ENCODE measurements around the gene B3GAT1.

DNA sequence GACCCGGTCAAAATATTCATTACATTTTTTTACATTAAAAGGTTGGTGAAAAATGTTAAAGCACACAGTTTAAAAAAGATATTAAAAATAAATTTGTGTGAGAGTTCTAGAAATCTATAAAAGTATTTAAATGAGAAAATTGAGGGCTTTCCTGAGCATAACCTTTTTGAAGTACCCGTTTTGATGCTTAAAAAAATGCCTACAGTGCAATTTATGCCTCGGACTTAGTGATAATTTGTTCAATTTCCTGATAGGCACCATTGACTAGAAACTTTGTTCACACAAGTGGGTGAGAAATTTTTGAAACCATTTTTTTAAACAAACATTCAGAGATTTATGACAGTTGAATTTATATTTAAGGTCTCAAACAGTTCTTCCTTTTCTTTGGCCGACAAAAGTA lies 29.7 kb upstream of the B3GAT1 start:
- TF ChIP-seq ARNT (IDR thresholded peaks at IDR 0.05): no peak
- TF ChIP-seq NFRKB (IDR thresholded peaks at IDR 0.05): no peak
- no peak for TF ChIP-seq TARDBP (IDR thresholded peaks at IDR 0.05)
- no peak for TF ChIP-seq SP1 (IDR thresholded peaks at IDR 0.05)
- no peak for TF ChIP-seq FOXM1 (IDR thresholded peaks at IDR 0.05; ENCODE audit: borderline replicate concordance)

Measured in HEK293T (cell line).